GM12878 (cell line): ENCODE measurements around the gene SPRYD3. TPM values are rescaled to one million over a fixed set of nuclear protein-coding genes. Genes with fewer than 3 reads are reported as not detected.
"Not testable (repeated sequence)": the region's sequence is repeated elsewhere in the genome, so short reads cannot be mapped to it uniquely, and the experiment has no call there.

Source experiments
- ATAC-seq: fragments of 200-7000 bp; cut with Tn5 transposase; 3 replicates; pipeline ENCODE4 v1.9.1; 2020; ENCODE audit warnings: mild to moderate bottlenecking, moderate library complexity
- BruUV-seq: library from RNA; stranded (reverse); fragments of 400-500 nt; replicated peaks from 2 replicates; lab custom pipeline; 2021; lab: Mats Ljungman, UMichigan
- CTCF ChIA-PET: fragments of 300-600 bp; sonication (Branson Sonifier 250); formaldehyde crosslinking; extraction: SDS; loops from one replicate; lab custom pipeline; 2021; ENCODE audit warnings: inconsistent platforms; lab: Yijun Ruan, JAX
- POLR2A ChIA-PET: fragments of 350-600 bp; formaldehyde crosslinking; extraction: SDS; loops from one replicate; lab custom pipeline; 2021; ENCODE audit warnings: inconsistent platforms; lab: Charles Lee
- RAD21 ChIA-PET: fragments of 300-600 bp; sonication (Branson Sonifier 250); formaldehyde crosslinking; loops from one replicate; lab custom pipeline; 2023; ENCODE audit warnings: antibody characterized with exemption; ENCODE audit not compliant: unreplicated experiment; lab: Charles Lee
- SMC1A ChIA-PET: fragments of 300-600 bp; sonication (Branson Sonifier 250); formaldehyde crosslinking; loops from one replicate; lab custom pipeline; 2023; ENCODE audit not compliant: unreplicated experiment, uncharacterized antibody; lab: Charles Lee
- DNase-seq: peaks from one replicate; pipeline ENCODE4 v3.0.0-alpha.2; 2011; ENCODE audit warnings: low read depth, low spot score
- FAIRE-seq: peaks from 3 replicates; lab custom pipeline; 2011; peaks lifted over from hg19 to GRCh38; lab: Jason Lieb, UNC
- H2AFZ ChIP-seq: 2 replicates; pipeline ENCODE4 v1.6.0; 2011; ENCODE audit warnings: low read depth, low read length, control low read depth; ENCODE audit not compliant: control insufficient read depth
- H3K27ac ChIP-seq: 2 replicates; pipeline ENCODE4 v1.5.1; 2011; ENCODE audit warnings: control low read depth; ENCODE audit not compliant: control insufficient read depth, insufficient read depth
- H3K27me3 ChIP-seq, 2 experiments: replicated peaks in 1 of 2; 2 replicates each; pipeline versions ENCODE4 v1.6.0 to v1.6.1; 2011; ENCODE audit warnings: low read length in 1 of 2; ENCODE audit not compliant: control insufficient read depth in 2 of 2, insufficient read depth in 2 of 2
- H3K36me3 ChIP-seq, 2 experiments: 2 replicates each; pipeline ENCODE4 v1.5.1; 2011; ENCODE audit warnings: low read length in 1 of 2; ENCODE audit not compliant: control insufficient read depth in 2 of 2, insufficient read depth in 2 of 2
- H3K4me1 ChIP-seq: 2 replicates; pipeline ENCODE4 v1.6.1; 2011; ENCODE audit warnings: mild to moderate bottlenecking, low read length, moderate library complexity, mixed read lengths; ENCODE audit not compliant: control insufficient read depth, insufficient read depth
- H3K4me2 ChIP-seq: 2 replicates; pipeline ENCODE4 v1.6.0; 2011; ENCODE audit warnings: control low read depth; ENCODE audit not compliant: control insufficient read depth, insufficient read depth
- H3K4me3 ChIP-seq: fragments of 200-600 bp; sonication (generic); 2 replicates; pipeline ENCODE4 v1.5.1; 2016
- H3K79me2 ChIP-seq: 2 replicates; pipeline ENCODE4 v1.6.0; 2011; ENCODE audit warnings: low read length; ENCODE audit not compliant: control insufficient read depth, insufficient read depth
- H3K9ac ChIP-seq: 2 replicates; pipeline ENCODE4 v1.8.0; 2011; ENCODE audit warnings: low read length, control low read depth, mixed read lengths; ENCODE audit not compliant: control insufficient read depth, insufficient read depth
- H3K9me3 ChIP-seq: replicated peaks from 3 replicates; pipeline ENCODE4 v1.5.1; 2011; ENCODE audit warnings: mild to moderate bottlenecking, low read length; ENCODE audit not compliant: control insufficient read depth, insufficient read depth
- H4K20me1 ChIP-seq: 2 replicates; pipeline ENCODE4 v1.6.0; 2011; ENCODE audit not compliant: control insufficient read depth, insufficient read depth
- ATF2 ChIP-seq: IDR thresholded peaks from 2 replicates; pipeline ENCODE4 v1.6.1; 2012; ENCODE audit warnings: low read length, inconsistent platforms
- BRCA1 ChIP-seq: IDR thresholded peaks from 2 replicates; pipeline ENCODE4 v1.6.1; 2011; ENCODE audit warnings: low read depth, low read length, improper control_type of control experiment
- CUX1 ChIP-seq: IDR thresholded peaks from 2 replicates; pipeline ENCODE4 v1.6.1; 2012; ENCODE audit warnings: improper control_type of control experiment, low read depth, low read length; ENCODE audit not compliant: insufficient replicate concordance
- NR2F1 ChIP-seq: fragments of 450-650 bp; conservative IDR thresholded peaks from 2 replicates; pipeline ENCODE4 v1.6.1; 2017; ENCODE audit warnings: mild to moderate bottlenecking
- PML ChIP-seq: IDR thresholded peaks from 2 replicates; pipeline ENCODE4 v1.6.1; 2012; ENCODE audit warnings: low read length, inconsistent platforms
- POLR2A ChIP-seq: IDR thresholded peaks from 2 replicates; pipeline ENCODE4 v1.6.1; 2011; ENCODE audit warnings: low read depth, mild to moderate bottlenecking, low read length
- WGBS: methylation state at CpG from one replicate; pipeline ENCODE4 v1.1.6; 2016; ENCODE audit warnings: low lambda C conversion rate; ENCODE audit not compliant: insufficient replicate concordance, insufficient coverage; ENCODE audit errors: missing lambda C conversion rate; 5-methylcytosine and 5-hydroxymethylcytosine counted together
- in situ Hi-C: fragments of 300-500 bp; cut with MboI; formaldehyde crosslinking; loops from 9 replicates; pipeline ENCODE4 v1.14.3; 2018; ENCODE audit warnings: mixed read lengths
- intact Hi-C: fragments of 100-400 bp; cut with micrococcal nuclease; formaldehyde crosslinking; loops from one replicate; pipeline ENCODE4 v1.14.2; 2022; ENCODE audit not compliant: unreplicated experiment
- polyA plus RNA-seq, 11 experiments: library from polyadenylated mRNA; depleted of rRNA in 4 of 11; unstranded in 6 of 11; stranded (reverse) in 5 of 11; fragments of >200 nt; fragmentation: Nextera tagmentation in 4 of 11; fragmentation: Illumina TruSeq in 1 of 11; extraction: Ambion mirVana in 4 of 11; extraction: Trizol in 1 of 11; gene quantifications; 1 replicate in 1 of 11; 2 replicates in 10 of 11; pipeline versions ENCODE4 v1.2.1 to v1.2.3, GENCODE V29; 2011 to 2016; ENCODE audit warnings: inconsistent platforms in 2 of 11, missing spikeins in 2 of 11, low read depth in 1 of 11
- total RNA-seq, 4 experiments: library from RNA; depleted of rRNA in 3 of 4; stranded (reverse); fragments of >200 nt in 3 of 4; fragmentation: Illumina TruSeq in 1 of 4; extraction: Trizol in 1 of 4; gene quantifications; 2 replicates each; pipeline versions ENCODE4 v1.2.1 to v1.2.3, GENCODE V29; 2013 to 2021

Gene SPRYD3
- total and polyA plus RNA-seq, 10 of the 15 experiments (the other 5 are each of a cell fraction or from before 2014, with no cell fraction given): 2.3 to 26.4 (median 20.2) TPM

GRCh38 chr12:53096089-53096741, 17.0 kb upstream of the SPRYD3 start (continued):
- TF ChIP-seq NR2F1 (no peak), PML (no peak), CUX1 (no peak), BRCA1 (no peak), POLR2A (no peak), ATF2 (no peak)

- H3K4me1 ChIP-seq, H3K27me3 ChIP-seq, in situ Hi-C loops, H3K9me3 ChIP-seq, FAIRE-seq, H3K4me3 ChIP-seq, H3K36me3 ChIP-seq, H2AFZ ChIP-seq, H4K20me1 ChIP-seq, RAD21 ChIA-PET, H3K4me2 ChIP-seq, H3K27ac ChIP-seq, DNase-seq, SMC1A ChIA-PET, BruUV-seq, H3K9ac ChIP-seq, ATAC-seq, H3K79me2 ChIP-seq: not testable (repeated sequence)
- CTCF ChIA-PET: interaction anchor here (3.2 to 11.8 kb wide), 2 partner anchors 14 to 28 kb away, joined by 24 to 177 read pairs; partner anchors contain the start of gene SPRYD3
- intact Hi-C loops: loop anchor here (5.0 kb wide), 1 partner anchor 43 kb away; the partner anchor contains the start of gene TNS2
- POLR2A ChIA-PET: interaction anchor here (0.5 to 1.3 kb wide), 2 partner anchors 16 to 152 kb away, joined by 4 to 5 read pairs; partner anchors contain the start of gene SPRYD3
- 45% methylated on average over 3 of the region's 3 CpGs for WGBS
Observed at GRCh38 chr12:53095596-53095895, 16.4 kb upstream of the SPRYD3 start.

- intact Hi-C loops: loop anchor here (5.0 kb wide), 1 partner anchor 43 kb away; the partner anchor contains the start of gene TNS2
- H3K27me3 ChIP-seq, H3K9ac ChIP-seq, DNase-seq, H3K4me2 ChIP-seq, in situ Hi-C loops, H3K36me3 ChIP-seq, H3K4me1 ChIP-seq, ATAC-seq, FAIRE-seq, H3K4me3 ChIP-seq, H4K20me1 ChIP-seq, H2AFZ ChIP-seq, H3K9me3 ChIP-seq, BruUV-seq, H3K27ac ChIP-seq, H3K79me2 ChIP-seq: not testable (repeated sequence)
- 35% methylated on average over 5 of the region's 5 CpGs for WGBS
- POLR2A ChIA-PET: interaction anchor here (1.3 kb wide), 1 partner anchor 16 kb away, joined by 5 read pairs; the partner anchor contains the start of gene SPRYD3
- RAD21 ChIA-PET: interaction anchor here (0.6 kb wide), 1 partner anchor 65 kb away, joined by 3 read pairs; no protein-coding TSS in a partner anchor
- CTCF ChIA-PET: interaction anchor here (3.2 to 11.8 kb wide), 2 partner anchors 14 to 28 kb away, joined by 24 to 177 read pairs; partner anchors contain the start of gene SPRYD3
- SMC1A ChIA-PET: interaction anchor here (0.6 to 1.7 kb wide), 4 partner anchors 16 to 28 kb away, joined by 3 to 13 read pairs (median 4); partner anchors contain the start of gene SPRYD3
Observed at GRCh38 chr12:53094796-53095595, 15.8 kb upstream of the SPRYD3 start.
